HTERT RPE-1 (cell line): ENCODE data around the gene FBXO39.
"Not testable (repeated sequence)": the region's sequence is repeated elsewhere in the genome, so short reads cannot be mapped to it uniquely, and the experiment has no call there.

Experiments used
- in situ Hi-C: fragments of 300-500 bp; cut with MboI; formaldehyde crosslinking; loops from 4 replicates; pipeline ENCODE4 v1.14.3; 2020; ENCODE audit warnings: low sequenced_read_pairs

Gene FBXO39

GRCh38 chr17:6789146-6789545 is 13.1 kb downstream of the FBXO39 start:
- in situ Hi-C loops, result no loop called here

GRCh38 chr17:6793748-6794493 is 17.9 kb downstream of the FBXO39 start:
- in situ Hi-C loops, result no loop called here

GRCh38 chr17:6796017-6796886 is 20.2 kb downstream of the FBXO39 start:
- in situ Hi-C loops, result no loop called here

- in situ Hi-C loops, result no loop called here
Measured at GRCh38 chr17:6796887-6797490, 21.0 kb downstream of the FBXO39 start.

GRCh38 chr17:6797718-6798351 is 21.8 kb downstream of the FBXO39 start:
- in situ Hi-C loops, result no loop called here

GRCh38 chr17:6799738-6800137 is 23.7 kb downstream of the FBXO39 start:
- in situ Hi-C loops, result no loop called here

GRCh38 chr17:6800422-6801027 is 24.5 kb downstream of the FBXO39 start:
- in situ Hi-C loops, result no loop called here

GRCh38 chr17:6811510-6811909 is 35.5 kb downstream of the FBXO39 start:
- in situ Hi-C loops, result no loop called here

- in situ Hi-C loops, result no loop called here
Measured at GRCh38 chr17:6812295-6812694, 36.3 kb downstream of the FBXO39 start.

- in situ Hi-C loops, result no loop called here
Measured at GRCh38 chr17:6815775-6816174, 39.8 kb downstream of the FBXO39 start.

- in situ Hi-C loops, result not testable (repeated sequence)
Measured at GRCh38 chr17:6816368-6816767, 40.4 kb downstream of the FBXO39 start.

GRCh38 chr17:6818938-6819337 is 42.9 kb downstream of the FBXO39 start:
- in situ Hi-C loops, result no loop called here

- in situ Hi-C loops, result no loop called here
Measured at GRCh38 chr17:6823011-6823442, 47.0 kb downstream of the FBXO39 start.

GRCh38 chr17:6830383-6830986 is 54.5 kb downstream of the FBXO39 start:
- in situ Hi-C loops, result no loop called here

- in situ Hi-C loops, result no loop called here
Measured at GRCh38 chr17:6831661-6832263, 55.7 kb downstream of the FBXO39 start, which contains the start of gene TEKT1. Gene TEKT1, minus strand, starts transcription at chr17:6831729. Its CDS starts 1,353 bp downstream, at chr17:6830376.
